Mesenchymal stem cell (in vitro differentiated cells and primary cell): ENCODE data around the gene ZNF563.
A peak's percentile ranks its signal among the peaks of the same experiment; 100 is the strongest.

Experiments used
- DNase-seq: peaks from one replicate; pipeline ENCODE4 v3.0.0-alpha.2; 2013
- H2AFZ ChIP-seq: one replicate; pipeline ENCODE4 v1.6.1; 2013; ENCODE audit warnings: low read depth, mild to moderate bottlenecking, control low read depth, inconsistent platforms, low read length, moderate library complexity
- H2AK5ac ChIP-seq: 2 replicates; pipeline ENCODE4 v1.6.1; 2013; ENCODE audit warnings: low read length, moderate library complexity, mild to moderate bottlenecking, inconsistent platforms; ENCODE audit not compliant: severe bottlenecking
- H2BK120ac ChIP-seq: one replicate; pipeline ENCODE4 v1.6.1; 2013; ENCODE audit warnings: low read depth, mild to moderate bottlenecking, inconsistent platforms, low read length, moderate library complexity
- H2BK12ac ChIP-seq, 2 experiments: one replicate each; pipeline ENCODE4 v1.6.1; 2013; ENCODE audit warnings: inconsistent platforms in 2 of 2, low read length in 2 of 2, mild to moderate bottlenecking in 2 of 2, moderate library complexity in 2 of 2, control low read depth in 1 of 2
- H2BK15ac ChIP-seq: one replicate; pipeline ENCODE4 v1.6.1; 2013; ENCODE audit warnings: mild to moderate bottlenecking, low read depth, inconsistent platforms; ENCODE audit not compliant: poor library complexity, severe bottlenecking
- H2BK5ac ChIP-seq: 2 replicates; pipeline ENCODE4 v1.6.1; 2013; ENCODE audit warnings: low read depth, mild to moderate bottlenecking, low read length, control low read depth, inconsistent platforms; ENCODE audit not compliant: poor library complexity, severe bottlenecking
- H3K14ac ChIP-seq, 2 experiments: one replicate each; pipeline ENCODE4 v1.6.1; 2013; ENCODE audit warnings: inconsistent platforms in 2 of 2, low read length in 2 of 2, control low read depth in 1 of 2, mild to moderate bottlenecking in 1 of 2, moderate library complexity in 1 of 2
- H3K18ac ChIP-seq, 2 experiments: one replicate each; pipeline ENCODE4 v1.6.1; 2013; ENCODE audit warnings: inconsistent platforms in 2 of 2, low read length in 2 of 2, control low read depth in 1 of 2, low read depth in 1 of 2, mild to moderate bottlenecking in 1 of 2
- H3K23ac ChIP-seq, 2 experiments: one replicate each; pipeline ENCODE4 v1.6.1; 2013; ENCODE audit warnings: inconsistent platforms in 2 of 2, low read length in 2 of 2, mild to moderate bottlenecking in 2 of 2, moderate library complexity in 2 of 2, control low read depth in 1 of 2
- H3K27ac ChIP-seq: 2 replicates; pipeline ENCODE4 v1.5.1; 2013; ENCODE audit warnings: mild to moderate bottlenecking, moderate library complexity, low read length, control low read depth, inconsistent platforms; ENCODE audit not compliant: poor library complexity, severe bottlenecking
- H3K27me3 ChIP-seq, 2 experiments: 2 replicates each; pipeline versions ENCODE4 v1.6.1 to v1.7.0; 2013; ENCODE audit warnings: low read length in 2 of 2, mild to moderate bottlenecking in 2 of 2, moderate library complexity in 2 of 2, control low read depth in 1 of 2, inconsistent platforms in 1 of 2; ENCODE audit not compliant: control insufficient read depth in 1 of 2, insufficient read depth in 1 of 2
- H3K36me3 ChIP-seq, 2 experiments: 2 replicates each; pipeline versions ENCODE4 v1.6.1 to v1.7.0; 2013; ENCODE audit warnings: low read length in 2 of 2, control low read depth in 1 of 2, inconsistent platforms in 1 of 2, low read depth in 1 of 2, mild to moderate bottlenecking in 1 of 2; ENCODE audit not compliant: insufficient read depth in 2 of 2, control insufficient read depth in 1 of 2
- H3K4ac ChIP-seq, 2 experiments: one replicate each; pipeline ENCODE4 v1.6.1; 2013; ENCODE audit warnings: inconsistent platforms in 2 of 2, low read length in 2 of 2, mild to moderate bottlenecking in 2 of 2, moderate library complexity in 2 of 2, control low read depth in 1 of 2, low read depth in 1 of 2
- H3K4me1 ChIP-seq: 2 replicates; pipeline ENCODE4 v1.6.1; 2013; ENCODE audit warnings: low read depth, low read length, control low read depth; ENCODE audit not compliant: control insufficient read depth, insufficient read depth
- H3K4me2 ChIP-seq: 2 replicates; pipeline ENCODE4 v1.6.1; 2013; ENCODE audit warnings: low read length, mild to moderate bottlenecking, inconsistent platforms; ENCODE audit not compliant: poor library complexity, severe bottlenecking
- H3K4me3 ChIP-seq, 2 experiments: 2 replicates each; pipeline versions ENCODE4 v1.5.1 to v1.7.0; 2013; ENCODE audit warnings: low read length in 2 of 2, mild to moderate bottlenecking in 2 of 2, control low read depth in 1 of 2, low read depth in 1 of 2; ENCODE audit not compliant: insufficient read depth in 1 of 2
- H3K79me1 ChIP-seq: replicated peaks from 2 replicates; pipeline ENCODE4 v1.6.1; 2013; ENCODE audit warnings: mild to moderate bottlenecking, control low read depth, low read length, inconsistent platforms; ENCODE audit not compliant: poor library complexity, severe bottlenecking
- H3K9ac ChIP-seq: 2 replicates; pipeline ENCODE4 v1.7.0; 2013; ENCODE audit warnings: mild to moderate bottlenecking, low read length, moderate library complexity
- H3K9me3 ChIP-seq: 2 replicates; pipeline ENCODE4 v1.7.0; 2013; ENCODE audit warnings: mild to moderate bottlenecking, low read length; ENCODE audit not compliant: control insufficient read depth
- H4K8ac ChIP-seq: one replicate; pipeline ENCODE4 v1.6.1; 2013; ENCODE audit warnings: inconsistent platforms, mild to moderate bottlenecking, low read length, moderate library complexity
- H4K91ac ChIP-seq: one replicate; pipeline ENCODE4 v1.6.1; 2013; ENCODE audit warnings: mild to moderate bottlenecking, low read length, inconsistent platforms
- WGBS: methylation state at CpG from one replicate; pipeline ENCODE4 v1.1.7; 2013; ENCODE audit warnings: mixed read lengths; 5-methylcytosine and 5-hydroxymethylcytosine counted together

Gene ZNF563

DNA sequence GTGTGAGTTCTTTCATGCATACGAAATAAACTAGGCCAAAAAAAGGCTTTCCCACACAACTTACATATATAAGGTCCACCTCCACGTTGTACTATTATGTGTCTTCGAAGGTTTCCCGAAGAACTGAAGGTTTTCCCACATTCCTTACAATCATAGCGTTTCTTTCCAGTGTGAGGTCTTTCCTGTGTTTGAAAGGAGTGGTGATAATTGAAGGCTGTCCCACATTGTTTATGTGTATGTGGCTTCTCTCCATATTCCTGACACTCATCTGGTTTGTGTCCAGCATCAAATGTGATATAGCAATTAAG, 17.4 kb upstream of the ZNF563 start:
- Histone ChIP-seq H3K79me1 (no peaks in the 10 kb centered on the region), H3K4me2 (no peak overlapping the region), H4K91ac (no peak overlapping the region), H4K8ac (no peak overlapping the region), H3K14ac (no peak overlapping the region), H3K9ac (no peak overlapping the region), H3K27ac (no peak overlapping the region), H2BK120ac (no peak overlapping the region), H3K27me3 (no peaks in the 10 kb centered on the region), H2BK12ac (no peak overlapping the region), H2AK5ac (no peak overlapping the region), H3K36me3 (peaks cover 0 to 22% of the 10 kb centered on the region in 2 experiments), H3K9me3 (peaks cover 84% of the 10 kb centered on the region), H3K4me3 (peak overlapping the region in 1 of 2 experiments; percentile 50), H2BK5ac (no peak overlapping the region), H2BK15ac (no peak overlapping the region), H3K23ac (no peak overlapping the region), H2AFZ (no peak overlapping the region), H3K4ac (no peak overlapping the region), H3K18ac (no peak overlapping the region), H3K4me1 (no peaks in the 10 kb centered on the region)
- no peak for DNase-seq
- WGBS = 91% methylated on average over 4 of the region's 5 CpGs

DNA sequence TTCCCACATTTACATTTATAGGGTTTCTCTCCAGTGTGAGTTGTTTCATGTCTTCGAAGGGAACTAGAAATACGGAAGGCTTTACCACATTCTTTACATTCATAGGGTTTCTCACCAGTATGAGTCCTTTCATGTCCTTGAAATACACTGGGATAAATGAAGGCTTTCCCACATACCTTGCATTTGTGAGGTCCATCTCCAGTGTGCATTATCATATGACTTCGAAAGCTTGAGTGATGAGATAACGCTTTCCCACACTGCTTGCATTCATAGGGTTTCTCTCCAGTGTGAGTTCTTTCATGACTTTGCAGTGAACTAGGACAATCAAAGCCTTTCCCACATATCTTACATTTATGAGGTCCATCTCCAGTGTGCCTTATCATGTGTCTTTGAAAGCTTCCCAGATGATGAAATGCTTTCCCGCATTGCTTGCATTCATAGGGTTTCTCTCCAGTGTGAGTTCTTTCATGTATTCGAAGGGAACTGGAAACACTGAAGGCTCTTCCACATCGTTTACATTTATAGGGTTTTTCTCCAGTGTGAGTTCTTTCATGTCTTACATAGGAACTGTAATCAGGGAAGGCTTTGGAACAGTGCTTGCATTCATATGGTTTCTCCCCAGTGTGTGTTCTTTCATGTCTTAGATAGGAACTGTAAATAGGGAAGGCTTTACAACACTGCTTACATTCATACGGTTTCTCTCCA, 16.9 kb upstream of the ZNF563 start:
- H2BK120ac ChIP-seq = no peak overlapping the region
- H3K4me2 ChIP-seq = no peak overlapping the region
- no peak overlapping the region for H4K91ac ChIP-seq
- no peak overlapping the region for H3K18ac ChIP-seq
- no peaks in the 10 kb centered on the region for H3K79me1 ChIP-seq
- H2BK5ac ChIP-seq = no peak overlapping the region
- H4K8ac ChIP-seq = no peak overlapping the region
- H3K9ac ChIP-seq = no peak overlapping the region
- H3K14ac ChIP-seq = no peak overlapping the region
- no peak overlapping the region for H2BK15ac ChIP-seq
- DNase-seq = no peak
- no peak overlapping the region for H2BK12ac ChIP-seq
- no peak overlapping the region for H3K23ac ChIP-seq
- no peak overlapping the region for H3K4ac ChIP-seq
- H3K4me3 ChIP-seq = peak overlapping the region in 1 of 2 experiments; percentile 50
- no peak overlapping the region for H3K27ac ChIP-seq
- H3K9me3 ChIP-seq = peaks cover 87% of the 10 kb centered on the region
- WGBS = 96% methylated on average over 8 of the region's 8 CpGs
- H2AK5ac ChIP-seq = no peak overlapping the region
- H3K36me3 ChIP-seq = peaks cover 0 to 22% of the 10 kb centered on the region in 2 experiments
- H3K4me1 ChIP-seq = no peaks in the 10 kb centered on the region
- no peak overlapping the region for H2AFZ ChIP-seq
- H3K27me3 ChIP-seq = no peaks in the 10 kb centered on the region

DNA sequence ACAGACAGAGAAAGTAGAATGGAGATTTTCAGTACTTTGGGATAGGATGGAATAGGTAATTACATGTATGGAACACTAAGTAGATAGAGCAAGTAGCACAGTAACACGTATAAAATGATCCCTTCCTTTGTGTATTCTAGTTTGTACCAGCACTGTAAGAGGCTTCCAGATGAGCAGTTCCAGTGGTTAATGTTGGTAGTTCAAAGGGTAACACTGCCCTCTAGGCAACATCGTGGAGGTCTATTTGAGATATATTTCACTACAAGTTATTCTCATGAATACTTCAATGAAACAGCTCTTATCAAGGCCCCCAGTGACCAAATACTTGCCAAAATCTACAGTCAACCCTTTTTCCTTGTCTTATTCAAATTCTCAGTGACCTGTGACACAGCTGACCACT, 13.5 kb upstream of the ZNF563 start:
- H3K36me3 ChIP-seq = peaks cover 0 to 22% of the 10 kb centered on the region in 2 experiments
- no peak for DNase-seq
- H3K23ac ChIP-seq = no peak overlapping the region
- no peaks in the 10 kb centered on the region for H3K27me3 ChIP-seq
- H3K9ac ChIP-seq = no peak overlapping the region
- H3K4ac ChIP-seq = no peak overlapping the region
- no peak overlapping the region for H2AK5ac ChIP-seq
- H2BK5ac ChIP-seq = no peak overlapping the region
- WGBS = 52% methylated on average over 1 of the region's 2 CpGs
- H3K18ac ChIP-seq = no peak overlapping the region
- H2AFZ ChIP-seq = no peak overlapping the region
- no peak overlapping the region for H4K91ac ChIP-seq
- no peaks in the 10 kb centered on the region for H3K79me1 ChIP-seq
- peak overlapping the region in 1 of 2 experiments; percentile 40 for H3K4me3 ChIP-seq
- no peaks in the 10 kb centered on the region for H3K4me1 ChIP-seq
- H3K9me3 ChIP-seq = peaks cover 86% of the 10 kb centered on the region
- H4K8ac ChIP-seq = no peak overlapping the region
- H3K4me2 ChIP-seq = no peak overlapping the region
- no peak overlapping the region for H2BK15ac ChIP-seq
- H3K27ac ChIP-seq = no peak overlapping the region
- no peak overlapping the region for H2BK120ac ChIP-seq
- H2BK12ac ChIP-seq = no peak overlapping the region
- H3K14ac ChIP-seq = no peak overlapping the region

DNA sequence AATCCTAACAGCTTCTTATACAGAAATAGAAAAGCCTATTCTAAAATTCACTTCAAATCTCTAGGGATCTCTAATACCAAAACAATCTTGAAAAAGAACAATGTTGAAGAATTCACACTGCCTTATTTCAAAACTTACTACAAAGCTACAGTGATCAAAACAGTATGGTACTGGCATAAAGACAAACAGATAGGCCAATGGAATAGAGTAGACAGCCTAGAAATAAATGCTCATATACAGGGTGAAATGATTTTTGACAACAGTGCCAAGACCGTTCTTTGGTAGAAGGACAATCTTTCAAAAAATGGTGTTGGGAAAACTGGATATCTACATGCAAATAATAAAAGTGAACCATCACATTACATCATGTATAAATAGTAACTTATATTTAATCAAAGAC, 11.8 kb upstream of the ZNF563 start:
- no peak overlapping the region for H2AFZ ChIP-seq
- WGBS = no CpG with 5 or more reads among the region's 1 CpG
- H2BK12ac ChIP-seq = no peak overlapping the region
- no peak overlapping the region for H3K4me3 ChIP-seq
- peaks cover 0 to 7% of the 10 kb centered on the region in 2 experiments for H3K36me3 ChIP-seq
- no peak overlapping the region for H2AK5ac ChIP-seq
- no peak overlapping the region for H2BK15ac ChIP-seq
- H3K79me1 ChIP-seq = no peaks in the 10 kb centered on the region
- no peak for DNase-seq
- H3K14ac ChIP-seq = no peak overlapping the region
- H3K4me1 ChIP-seq = no peaks in the 10 kb centered on the region
- no peak overlapping the region for H4K91ac ChIP-seq
- H4K8ac ChIP-seq = no peak overlapping the region
- no peak overlapping the region for H3K4me2 ChIP-seq
- H3K23ac ChIP-seq = no peak overlapping the region
- H2BK5ac ChIP-seq = no peak overlapping the region
- H3K27ac ChIP-seq = no peak overlapping the region
- H3K9ac ChIP-seq = no peak overlapping the region
- no peak overlapping the region for H3K4ac ChIP-seq
- no peak overlapping the region for H3K18ac ChIP-seq
- H2BK120ac ChIP-seq = no peak overlapping the region
- H3K27me3 ChIP-seq = no peaks in the 10 kb centered on the region
- peaks cover 76% of the 10 kb centered on the region for H3K9me3 ChIP-seq
